ENCODE results near the gene CALCOCO1.
"Not testable (repeated sequence)": the region's sequence is repeated elsewhere in the genome, so short reads cannot be mapped to it uniquely, and the experiment has no call there.

The CALCOCO1 gene

GRCh38 chr12:53686436-53686835 lies 40.8 kb downstream of the CALCOCO1 start:
- DNase-seq (ENCODE audit: low spot score): no peak
- TF ChIP-seq CTCF (IDR thresholded peaks at IDR 0.05; ENCODE audit: extremely low read depth, missing control alignments): no peak

- TF ChIP-seq CTCF (IDR thresholded peaks at IDR 0.05; ENCODE audit: extremely low read depth, missing control alignments): no peak
- DNase-seq (ENCODE audit: low spot score): no peak
Observed at GRCh38 chr12:53684654-53685220, 42.5 kb downstream of the CALCOCO1 start.

- TF ChIP-seq CTCF (IDR thresholded peaks at IDR 0.05; ENCODE audit: extremely low read depth, missing control alignments): no peak
- no peak for DNase-seq (ENCODE audit: low spot score)
Observed at GRCh38 chr12:53683983-53684382, 43.3 kb downstream of the CALCOCO1 start.

- no peak for TF ChIP-seq CTCF (IDR thresholded peaks at IDR 0.05; ENCODE audit: extremely low read depth, missing control alignments)
- DNase-seq (ENCODE audit: low spot score): no peak
Observed at GRCh38 chr12:53683494-53683893, 43.8 kb downstream of the CALCOCO1 start.

- DNase-seq (ENCODE audit: low spot score): not testable (repeated sequence)
Observed at GRCh38 chr12:53680061-53680460, 47.2 kb downstream of the CALCOCO1 start.

- no peak for TF ChIP-seq CTCF (IDR thresholded peaks at IDR 0.05; ENCODE audit: extremely low read depth, missing control alignments)
- DNase-seq (ENCODE audit: low spot score): no peak
Observed at GRCh38 chr12:53677800-53678148, 49.5 kb downstream of the CALCOCO1 start.

- DNase-seq (ENCODE audit: low spot score): no peak
Observed at GRCh38 chr12:53677016-53677799, 50.0 kb downstream of the CALCOCO1 start.

More at GRCh38 chr12:53677016-53677799, 50.0 kb downstream of the CALCOCO1 start:
- no peak for TF ChIP-seq CTCF (IDR thresholded peaks at IDR 0.05; ENCODE audit: extremely low read depth, missing control alignments)
